ENCODE results near the gene ACSL5. TPM values are rescaled to one million over a fixed set of nuclear protein-coding genes. Genes with fewer than 3 reads are reported as not detected.

ACSL5 gene
- total and polyA plus RNA-seq, 4 donors: 15.0 to 201 (median 43.5) TPM

- Histone ChIP-seq H3K4me3 (ENCODE audit: low read depth in 1 of 3, low read length in 3 of 3) (peak overlapping the region; percentile 40 to 61 (median 59)), H3K9me3 (ENCODE audit: control insufficient read depth in 4 of 4, low read length in 3 of 4) (no peaks in the 10 kb centered on the region), H3K4me1 (ENCODE audit: control insufficient read depth in 4 of 4, insufficient read depth in 4 of 4, low read length in 3 of 4) (peaks cover 9 to 58% (median 33%) of the 10 kb centered on the region in 4 donors), H3K27ac (ENCODE audit: low read depth in 1 of 2, low read length in 2 of 2) (peak overlapping the region; percentile 69 to 82), H3K27me3 (ENCODE audit: control insufficient read depth in 4 of 4, insufficient read depth in 4 of 4, low read length in 3 of 4) (no peaks in the 10 kb centered on the region), H3K36me3 (ENCODE audit: control insufficient read depth in 4 of 4, insufficient read depth in 3 of 4, low read depth in 1 of 4, low read length in 3 of 4) (no peaks in the 10 kb centered on the region), H3K9ac (ENCODE audit: low read depth in 1 of 2, low read length in 2 of 2) (peak overlapping the region; percentile 86 to 97)
- DNase-seq (ENCODE audit: low spot score): no peak
- no peak for TF ChIP-seq CTCF (IDR thresholded peaks at IDR 0.05; ENCODE audit: low read depth, low read length, missing input control)
- TF ChIP-seq RAD21 (IDR thresholded peaks at IDR 0.05): peak in 1 of 2 donors; percentile 2
- 19% methylated on average over 8 of the region's 8 CpGs for WGBS
These were observed 1.0 kb downstream of the ACSL5 start for GRCh38 chr10:112374724-112375541.

- H3K9ac ChIP-seq (ENCODE audit: low read depth in 1 of 2, low read length in 2 of 2): peak overlapping the region; percentile 86 to 97
- 5% methylated on average over 16 of the region's 16 CpGs for WGBS
- peak overlapping the region; percentile 69 to 82 for H3K27ac ChIP-seq (ENCODE audit: low read depth in 1 of 2, low read length in 2 of 2)
- peak; percentile 9 for TF ChIP-seq HNF4G (IDR thresholded peaks at IDR 0.05)
- peak; percentile 51 to 59 for TF ChIP-seq HNF4A (conservative IDR thresholded peaks at IDR 0.05)
- TF ChIP-seq NR2F2 (IDR thresholded peaks at IDR 0.05): peak; percentile 90
- TF ChIP-seq CTCF (IDR thresholded peaks at IDR 0.05; ENCODE audit: low read depth, low read length, missing input control): no peak
- TF ChIP-seq MAX (IDR thresholded peaks at IDR 0.05): peak; percentile 52
- peak in 1 of 2 donors; percentile 57 for TF ChIP-seq RAD21 (IDR thresholded peaks at IDR 0.05)
- peak; percentile 50 for TF ChIP-seq YY1 (IDR thresholded peaks at IDR 0.05)
- peak; percentile 61 for TF ChIP-seq SP1 (IDR thresholded peaks at IDR 0.05)
- no peak for TF ChIP-seq ATF3 (IDR thresholded peaks at IDR 0.05)
- TF ChIP-seq REST (IDR thresholded peaks at IDR 0.05): peak; percentile 39
- TF ChIP-seq GABPA (IDR thresholded peaks at IDR 0.05 in 1 of 2, conservative IDR thresholded peaks at IDR 0.05 in 1 of 2): peak in 1 of 2 donors; percentile 19
- TF ChIP-seq ZBTB33 (IDR thresholded peaks at IDR 0.05): no peak
- TF ChIP-seq RXRA (IDR thresholded peaks at IDR 0.05): peak; percentile 72 to 73
- TF ChIP-seq TAF1 (conservative IDR thresholded peaks at IDR 0.05): no peak
- peak in 1 of 2 donors; percentile 35 for TF ChIP-seq JUND (IDR thresholded peaks at IDR 0.05)
- no peak for TF ChIP-seq FOXA2 (IDR thresholded peaks at IDR 0.05)
- no peak for TF ChIP-seq FOXA1 (IDR thresholded peaks at IDR 0.05)
- no peak for TF ChIP-seq EGR1 (IDR thresholded peaks at IDR 0.05; ENCODE audit: low read depth in 2 of 2)
- peaks cover 0 to 3% (median under 1%) of the 10 kb centered on the region in 4 donors for H3K36me3 ChIP-seq (ENCODE audit: control insufficient read depth in 4 of 4, insufficient read depth in 3 of 4, low read depth in 1 of 4, low read length in 3 of 4)
- peak overlapping the region; percentile 40 to 76 (median 59) for H3K4me3 ChIP-seq (ENCODE audit: low read depth in 1 of 3, low read length in 3 of 3)
- peak; percentile 47 for DNase-seq (ENCODE audit: low spot score)
- peaks cover 11 to 63% (median 34%) of the 10 kb centered on the region in 4 donors for H3K4me1 ChIP-seq (ENCODE audit: control insufficient read depth in 4 of 4, insufficient read depth in 4 of 4, low read length in 3 of 4)
- no peaks in the 10 kb centered on the region for H3K9me3 ChIP-seq (ENCODE audit: control insufficient read depth in 4 of 4, low read length in 3 of 4)
- no peaks in the 10 kb centered on the region for H3K27me3 ChIP-seq (ENCODE audit: control insufficient read depth in 4 of 4, insufficient read depth in 4 of 4, low read length in 3 of 4)
These were observed 1.9 kb downstream of the ACSL5 start for GRCh38 chr10:112375721-112376395.

Measured in liver (tissue), 9 donors.